ENCODE data around the gene CES2. TPM values are rescaled to one million over a fixed set of nuclear protein-coding genes. Genes with fewer than 3 reads are reported as not detected.
"Not testable (repeated sequence)": the region's sequence is repeated elsewhere in the genome, so short reads cannot be mapped to it uniquely, and the experiment has no call there.

CES2 gene
- polyA plus RNA-seq, 12 donors = 22.3 to 46.3 (median 29.1) TPM; not detected in 1

DNA sequence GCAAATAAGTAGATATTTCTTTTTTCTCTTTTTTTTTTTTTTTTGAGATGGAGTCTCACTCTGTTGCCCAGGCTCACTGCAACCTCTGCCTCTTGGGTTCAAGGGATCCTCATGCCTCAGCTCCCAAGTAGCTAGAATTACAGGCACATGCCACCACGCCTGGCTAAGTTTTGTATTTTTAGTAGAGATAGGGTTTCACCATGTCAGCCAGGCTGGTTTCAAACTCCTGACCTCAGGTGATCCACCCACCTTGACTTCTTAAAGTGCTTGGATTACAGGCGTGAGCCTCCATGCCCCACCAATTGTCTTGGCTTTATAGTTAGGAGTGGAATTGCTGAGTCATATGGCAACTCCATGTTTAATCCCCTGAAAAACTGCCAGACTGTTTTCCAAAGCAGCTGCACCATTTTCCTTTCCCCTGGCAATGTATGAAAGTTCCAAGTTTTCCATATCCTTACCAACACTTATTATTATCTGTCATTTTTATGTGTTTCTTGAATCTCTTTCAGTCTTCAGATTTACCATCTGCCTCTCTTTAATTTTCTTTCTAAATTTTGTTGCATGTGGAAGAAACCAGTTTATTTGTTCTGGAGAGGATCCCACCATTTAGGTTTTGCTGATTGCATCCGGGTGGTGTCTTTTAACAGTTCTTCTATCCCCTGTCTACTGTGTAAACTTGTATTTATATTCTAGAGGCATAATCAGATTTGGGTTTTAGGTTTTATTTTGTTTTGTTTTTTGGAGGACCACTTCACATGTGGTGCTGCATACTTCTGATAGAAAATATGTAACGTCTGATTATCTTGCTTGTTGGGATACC, 15.9 kb downstream of the CES2 start:
- DNase-seq = no peak

GRCh38 chr16:66952430-66953110, 17.3 kb downstream of the CES2 start:
- no peak for DNase-seq

DNA sequence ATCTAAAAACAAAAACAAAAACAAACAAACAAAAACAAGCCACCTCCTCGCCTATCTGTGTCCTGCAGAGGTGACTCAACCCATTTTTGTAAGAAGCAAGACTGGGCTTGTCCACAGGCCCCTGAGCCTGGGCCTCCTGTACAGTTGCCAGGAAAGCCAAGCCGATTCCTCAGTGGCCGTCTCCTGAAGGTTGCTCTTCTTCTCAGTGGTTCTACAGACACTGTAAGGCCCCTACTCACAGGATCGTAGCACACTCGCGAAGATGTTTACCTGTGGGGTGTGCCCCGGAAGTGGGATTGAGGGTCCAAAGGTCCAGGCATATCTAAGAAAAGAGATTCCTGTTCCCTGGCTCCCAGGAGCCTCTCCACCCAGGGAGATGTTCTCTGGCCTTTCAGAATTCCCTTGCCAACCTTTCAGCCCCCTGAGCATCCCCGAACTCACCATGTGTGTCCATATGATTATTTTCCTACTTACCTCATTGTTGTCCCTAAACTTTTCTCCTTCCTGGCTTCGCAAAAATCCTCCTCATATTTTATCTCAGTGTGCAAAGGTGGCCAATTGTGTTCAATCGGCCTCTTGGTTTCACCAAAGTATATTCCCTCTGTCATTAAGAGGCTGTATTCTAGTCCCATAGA, 18.3 kb downstream of the CES2 start:
- no peak for DNase-seq

- peak; percentile 74 for DNase-seq
These were observed 18.9 kb downstream of the CES2 start for GRCh38 chr16:66954097-66954659.

- DNase-seq = not testable (repeated sequence)
These were observed 20.2 kb downstream of the CES2 start for GRCh38 chr16:66955363-66956153.

GRCh38 chr16:66956154-66956457, 20.8 kb downstream of the CES2 start:
- DNase-seq = not testable (repeated sequence)

DNA sequence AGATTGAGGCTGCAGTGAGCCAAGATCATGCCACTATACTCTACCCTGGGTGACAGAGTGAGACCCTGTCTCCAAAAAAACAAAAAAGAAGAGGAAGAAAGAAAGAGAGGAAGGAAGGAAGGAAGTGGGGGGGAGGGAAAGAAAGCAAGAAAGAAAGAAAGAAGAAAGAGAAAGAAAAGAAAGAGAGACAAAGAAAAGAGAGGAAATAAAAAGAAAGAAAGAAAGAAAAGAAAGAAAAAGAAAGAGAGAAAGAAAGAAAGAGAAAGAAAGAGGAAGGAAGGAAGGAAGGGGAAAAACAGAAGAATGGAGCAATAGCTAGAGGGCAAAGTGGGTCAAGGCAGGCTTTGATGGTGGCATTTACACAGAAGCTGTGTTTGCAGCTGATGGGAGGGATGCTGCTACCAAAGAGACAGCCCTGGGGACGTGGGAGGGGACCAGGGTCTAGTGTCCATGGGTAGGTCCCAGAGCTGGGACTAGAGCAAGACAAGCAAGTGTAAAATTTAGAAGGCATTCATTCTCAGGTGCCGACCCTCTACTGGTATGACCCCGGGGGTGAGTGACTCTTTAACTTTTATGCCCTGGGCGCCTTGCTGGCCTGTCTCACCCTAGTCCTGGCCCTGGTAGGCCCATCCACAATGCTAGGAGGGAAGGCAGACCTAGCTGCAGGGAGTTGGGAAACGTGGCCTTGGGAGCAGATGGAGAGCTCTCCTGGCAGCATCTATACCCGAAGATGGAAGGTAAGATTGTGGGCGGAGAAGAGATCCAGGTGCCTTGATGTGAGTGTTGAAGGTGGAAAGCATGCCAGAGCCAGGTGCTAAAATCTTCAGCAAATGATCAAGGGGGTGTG, 23.8 kb downstream of the CES2 start:
- no peak for DNase-seq

DNA sequence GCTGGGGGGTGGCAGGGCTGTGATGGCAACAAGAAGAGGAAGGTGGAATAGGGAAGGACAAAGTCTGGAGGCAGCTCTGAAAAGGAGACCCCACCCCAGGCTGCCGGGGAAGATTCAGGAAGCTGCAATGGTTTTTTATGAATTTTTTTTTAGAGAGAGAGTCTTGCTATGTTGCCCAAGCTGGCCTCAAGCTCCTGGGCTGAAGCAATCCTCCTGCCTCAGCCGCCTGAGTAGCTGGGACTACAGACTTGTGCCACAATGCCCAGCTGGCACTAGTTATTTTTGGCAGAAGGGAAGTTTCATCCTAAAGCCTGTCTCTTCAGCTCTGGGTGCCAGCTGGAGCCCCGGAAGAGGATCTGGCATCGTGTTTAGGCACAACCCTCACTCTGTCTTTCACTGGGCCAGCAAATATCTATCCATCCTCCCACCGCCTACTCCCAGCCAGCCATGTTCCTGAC, 24.4 kb downstream of the CES2 start:
- no peak for DNase-seq

DNA sequence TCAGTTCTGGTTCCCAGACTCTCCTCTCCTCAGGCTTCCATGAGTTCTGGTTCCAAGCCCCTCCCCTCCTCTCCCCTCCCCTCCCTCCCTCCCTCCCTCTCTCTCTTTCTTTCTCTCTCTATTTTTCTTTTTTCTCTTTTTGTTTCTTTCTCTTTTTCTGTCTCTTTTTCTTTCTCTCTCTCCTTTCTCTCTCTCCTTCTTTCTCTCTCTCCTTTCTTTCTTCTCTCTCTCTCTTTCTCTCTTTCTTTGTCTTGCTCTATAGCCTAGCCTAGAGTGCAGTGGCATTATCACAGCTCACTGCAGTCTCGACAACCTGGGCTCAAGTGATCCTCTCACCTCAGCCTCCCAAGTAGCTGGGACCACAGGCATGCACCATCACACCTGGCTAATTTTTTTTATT, 25.0 kb downstream of the CES2 start:
- DNase-seq = no peak

GRCh38 chr16:66961065-66961744, 25.9 kb downstream of the CES2 start, which contains the start of gene CES3:
Gene CES3 (plus strand): TSS chr16:66961266. CDS start chr16:66961308, 42 bp downstream.
- no peak for DNase-seq

DNA sequence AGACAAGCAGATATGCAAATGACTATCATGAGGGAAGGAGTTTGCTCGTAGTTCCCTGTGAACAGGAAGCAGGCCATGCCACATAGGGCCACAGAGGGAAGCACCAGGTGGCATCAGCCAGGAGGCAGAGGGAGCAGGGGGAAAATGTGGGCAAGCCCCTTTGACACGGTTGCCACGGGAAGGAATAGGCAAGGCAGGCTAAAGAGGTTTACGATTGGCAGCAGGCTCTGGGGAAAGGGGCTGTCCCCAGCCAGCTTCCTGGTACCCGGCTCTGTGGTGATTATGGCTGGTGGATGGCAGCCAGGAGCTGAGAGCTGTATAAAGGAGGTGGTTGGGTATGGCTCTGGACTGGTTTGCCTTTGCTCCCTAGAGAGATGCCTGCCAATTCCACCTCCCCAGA, 26.6 kb downstream of the CES2 start:
- DNase-seq = no peak

- no peak for DNase-seq
These were observed 28.7 kb downstream of the CES2 start for GRCh38 chr16:66964049-66964448.

- no peak for DNase-seq
These were observed 33.5 kb downstream of the CES2 start for GRCh38 chr16:66968847-66969246.

DNA sequence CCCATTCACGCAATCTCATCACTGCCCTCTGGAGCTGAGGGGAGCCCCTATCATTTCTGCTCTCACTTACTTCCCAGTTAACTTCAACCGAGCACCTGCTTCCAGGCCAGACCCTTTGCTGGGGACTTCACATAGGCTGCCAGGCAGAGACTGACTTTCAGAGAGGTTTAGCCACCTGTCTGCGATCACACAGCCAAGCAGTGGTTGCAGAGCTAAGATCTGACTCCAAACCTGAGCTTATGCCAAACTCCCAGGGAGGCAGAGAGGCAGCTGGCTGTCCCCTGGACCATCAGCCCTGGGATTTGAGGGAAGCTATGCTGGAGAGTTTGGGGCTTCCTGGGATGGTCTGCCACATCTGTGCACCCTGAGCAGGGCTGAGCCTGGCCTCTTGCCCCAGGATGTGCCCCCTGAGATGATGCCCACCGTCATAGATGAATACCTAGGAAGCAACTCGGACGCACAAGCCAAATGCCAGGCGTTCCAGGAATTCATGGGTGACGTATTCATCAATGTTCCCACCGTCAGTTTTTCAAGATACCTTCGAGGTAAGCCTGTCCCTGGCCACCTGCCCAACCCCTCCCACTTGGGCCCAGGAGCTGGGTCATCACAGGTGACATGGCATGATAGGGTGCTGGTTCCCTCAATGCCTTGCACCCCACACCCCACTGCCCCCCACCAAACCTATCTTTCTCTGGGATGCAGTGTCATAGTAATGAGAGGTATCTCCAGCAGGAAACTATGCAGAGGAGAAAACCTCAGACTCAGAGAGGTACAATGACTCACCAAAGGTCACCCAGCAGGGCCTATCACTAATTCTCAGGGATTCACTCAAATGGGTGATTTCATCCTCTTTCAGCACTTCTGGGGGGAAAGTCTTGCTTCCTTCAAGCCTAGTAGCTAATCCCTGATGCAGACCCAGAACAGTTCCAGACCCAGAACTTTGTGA, 35.7 kb downstream of the CES2 start:
- no peak for DNase-seq

DNA sequence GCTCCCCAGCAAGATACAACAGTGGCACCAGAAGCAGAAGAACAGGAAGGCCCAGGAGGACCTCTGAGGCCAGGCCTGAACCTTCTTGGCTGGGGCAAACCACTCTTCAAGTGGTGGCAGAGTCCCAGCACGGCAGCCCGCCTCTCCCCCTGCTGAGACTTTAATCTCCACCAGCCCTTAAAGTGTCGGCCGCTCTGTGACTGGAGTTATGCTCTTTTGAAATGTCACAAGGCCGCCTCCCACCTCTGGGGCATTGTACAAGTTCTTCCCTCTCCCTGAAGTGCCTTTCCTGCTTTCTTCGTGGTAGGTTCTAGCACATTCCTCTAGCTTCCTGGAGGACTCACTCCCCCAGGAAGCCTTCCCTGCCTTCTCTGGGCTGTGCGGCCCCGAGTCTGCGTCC, 37.7 kb downstream of the CES2 start:
- no peak for DNase-seq

GRCh38 chr16:66973716-66974115, 38.4 kb downstream of the CES2 start:
- no peak for DNase-seq

DNA sequence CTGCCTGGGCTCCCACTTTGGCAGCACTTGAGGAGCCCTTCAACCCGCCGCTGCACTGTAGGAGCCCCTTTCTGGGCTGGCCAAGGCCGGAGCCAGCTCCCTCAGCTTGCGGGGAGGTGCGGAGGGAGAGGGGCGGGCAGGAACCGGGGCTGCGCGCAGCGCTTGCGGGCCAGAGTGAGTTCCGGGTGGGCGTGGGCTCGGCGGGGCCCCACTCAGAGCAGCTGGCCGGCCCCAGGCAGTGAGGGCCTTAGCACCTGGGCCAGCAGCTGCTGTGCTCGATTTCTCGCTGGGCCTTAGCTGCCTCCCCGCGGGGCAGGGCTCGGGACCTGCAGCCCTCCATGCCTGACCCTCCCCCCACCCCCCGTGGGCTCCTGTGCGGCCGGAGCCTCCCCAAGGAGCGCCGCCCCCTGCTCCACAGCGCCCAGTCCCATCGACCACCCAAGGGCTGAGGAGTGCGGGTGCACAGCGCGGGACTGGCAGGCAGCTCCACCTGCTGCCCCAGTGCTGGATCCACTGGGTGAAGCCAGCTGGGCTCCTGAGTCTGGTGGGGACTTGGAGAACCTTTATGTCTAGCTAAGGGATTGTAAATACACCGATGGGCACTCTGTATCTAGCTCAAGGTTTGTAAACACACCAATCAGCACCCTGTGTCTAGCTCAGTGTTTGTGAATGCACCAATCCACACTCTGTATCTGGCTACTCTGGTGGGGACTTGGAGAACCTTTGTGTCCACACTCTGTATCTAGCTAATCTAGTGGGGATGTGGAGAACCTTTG, 39.0 kb downstream of the CES2 start:
- DNase-seq = not testable (repeated sequence)

DNA sequence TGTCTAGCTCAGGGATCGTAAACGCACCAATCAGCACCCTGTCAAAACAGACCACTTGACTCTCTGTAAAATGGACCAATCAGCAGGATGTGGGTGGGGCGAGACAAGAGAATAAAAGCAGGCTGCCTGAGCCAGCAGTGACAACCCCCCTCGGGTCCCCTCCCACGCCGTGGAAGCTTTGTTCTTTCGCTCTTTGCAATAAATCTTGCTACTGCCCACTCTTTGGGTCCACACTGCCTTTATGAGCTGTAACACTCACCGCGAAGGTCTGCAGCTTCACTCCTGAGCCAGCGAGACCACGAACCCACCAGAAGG, 39.6 kb downstream of the CES2 start:
- DNase-seq = not testable (repeated sequence)
